ENCODE measurements around the gene GNGT1.
"Not testable (repeated sequence)": the region's sequence is repeated elsewhere in the genome, so short reads cannot be mapped to it uniquely, and the experiment has no call there.

DNA sequence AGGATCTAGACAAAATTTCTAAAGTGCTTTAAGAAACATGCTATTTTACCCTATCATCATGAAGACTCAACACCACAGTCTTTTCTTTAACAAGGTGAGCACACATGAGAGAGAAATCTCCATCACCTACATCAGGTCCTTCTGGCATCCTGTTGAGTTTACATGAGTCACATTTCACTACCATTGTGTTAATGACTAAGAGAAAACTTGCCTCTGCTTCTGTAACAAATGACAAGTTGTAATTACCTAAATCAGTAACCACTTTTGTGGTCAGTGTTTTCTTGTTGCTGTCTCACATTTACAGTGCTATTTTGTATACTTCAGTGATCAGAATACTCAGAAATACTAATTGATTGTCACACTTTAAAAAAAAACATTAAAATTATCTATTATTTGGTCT is 9.5 kb downstream of the GNGT1 start:
- not testable (repeated sequence) for TF ChIP-seq SUZ12 (IDR thresholded peaks at IDR 0.05; ENCODE audit: extremely low read depth, insufficient read depth, insufficient read length); YY1 (IDR thresholded peaks at IDR 0.05; ENCODE audit: insufficient read depth, insufficient read length); ZNF274 (IDR thresholded peaks at IDR 0.05; ENCODE audit: low read depth, low read length)
